ENCODE results near the gene SERPINA10.

Gene SERPINA10

GRCh38 chr14:94322648-94323570, 29.8 kb upstream of the SERPINA10 start, which contains the start of gene SERPINA6:
Gene SERPINA6, minus strand, starts transcription at chr14:94323336. Its CDS starts 8,688 bp downstream, at chr14:94314648.
- TF ChIP-seq ZFX (IDR thresholded peaks at IDR 0.05; ENCODE audit: borderline replicate concordance): no peak
- TF ChIP-seq, protein P1, sequence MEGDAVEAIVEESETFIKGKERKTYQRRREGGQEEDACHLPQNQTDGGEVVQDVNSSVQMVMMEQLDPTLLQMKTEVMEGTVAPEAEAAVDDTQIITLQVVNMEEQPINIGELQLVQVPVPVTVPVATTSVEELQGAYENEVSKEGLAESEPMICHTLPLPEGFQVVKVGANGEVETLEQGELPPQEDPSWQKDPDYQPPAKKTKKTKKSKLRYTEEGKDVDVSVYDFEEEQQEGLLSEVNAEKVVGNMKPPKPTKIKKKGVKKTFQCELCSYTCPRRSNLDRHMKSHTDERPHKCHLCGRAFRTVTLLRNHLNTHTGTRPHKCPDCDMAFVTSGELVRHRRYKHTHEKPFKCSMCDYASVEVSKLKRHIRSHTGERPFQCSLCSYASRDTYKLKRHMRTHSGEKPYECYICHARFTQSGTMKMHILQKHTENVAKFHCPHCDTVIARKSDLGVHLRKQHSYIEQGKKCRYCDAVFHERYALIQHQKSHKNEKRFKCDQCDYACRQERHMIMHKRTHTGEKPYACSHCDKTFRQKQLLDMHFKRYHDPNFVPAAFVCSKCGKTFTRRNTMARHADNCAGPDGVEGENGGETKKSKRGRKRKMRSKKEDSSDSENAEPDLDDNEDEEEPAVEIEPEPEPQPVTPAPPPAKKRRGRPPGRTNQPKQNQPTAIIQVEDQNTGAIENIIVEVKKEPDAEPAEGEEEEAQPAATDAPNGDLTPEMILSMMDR (IDR thresholded peaks at IDR 0.05): no peak
- no peak within 1 kb of the TSS for H3K27ac ChIP-seq

- TF ChIP-seq, protein P1 (IDR thresholded peaks at IDR 0.05): no peak
- TF ChIP-seq ZFX (IDR thresholded peaks at IDR 0.05; ENCODE audit: borderline replicate concordance): no peak
- no peak overlapping the region for H3K27ac ChIP-seq
Measured at GRCh38 chr14:94321421-94322271, 28.6 kb upstream of the SERPINA10 start.

GRCh38 chr14:94320243-94320642, 27.2 kb upstream of the SERPINA10 start:
- no peak overlapping the region for H3K27ac ChIP-seq
- TF ChIP-seq, protein P1 (IDR thresholded peaks at IDR 0.05): no peak
- no peak for TF ChIP-seq ZFX (IDR thresholded peaks at IDR 0.05; ENCODE audit: borderline replicate concordance)

GRCh38 chr14:94317259-94317658, 24.2 kb upstream of the SERPINA10 start:
- no peak overlapping the region for H3K27ac ChIP-seq
- TF ChIP-seq, protein P1 (IDR thresholded peaks at IDR 0.05): no peak
- no peak for TF ChIP-seq ZFX (IDR thresholded peaks at IDR 0.05; ENCODE audit: borderline replicate concordance)

- TF ChIP-seq, protein P1 (IDR thresholded peaks at IDR 0.05): no peak
- no peak for TF ChIP-seq ZFX (IDR thresholded peaks at IDR 0.05; ENCODE audit: borderline replicate concordance)
- H3K27ac ChIP-seq: no peak overlapping the region
Measured at GRCh38 chr14:94316692-94317091, 23.6 kb upstream of the SERPINA10 start.

DNA sequence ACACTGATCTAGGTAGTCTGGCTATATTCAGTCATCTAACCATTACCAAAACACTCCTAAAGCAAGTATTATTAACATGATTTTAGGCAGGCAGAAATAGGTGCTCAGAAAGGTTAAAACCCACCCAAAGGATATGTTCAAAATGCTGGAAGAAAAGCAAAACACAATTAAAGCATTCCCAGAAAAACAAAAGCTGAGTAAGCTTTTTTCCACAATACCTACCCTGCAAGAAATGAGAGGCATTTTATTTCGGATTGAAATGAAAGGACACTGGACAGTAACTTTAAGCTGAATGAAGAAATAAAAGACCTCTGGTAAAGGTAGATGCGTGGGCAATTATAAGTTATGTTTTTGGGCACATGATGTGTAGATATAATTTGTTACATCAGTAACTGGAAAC, 21.8 kb upstream of the SERPINA10 start:
- TF ChIP-seq, protein P1 (IDR thresholded peaks at IDR 0.05): no peak
- TF ChIP-seq ZFX (IDR thresholded peaks at IDR 0.05; ENCODE audit: borderline replicate concordance): no peak
- no peak overlapping the region for H3K27ac ChIP-seq
